Smooth muscle cell (in vitro differentiated cells): ENCODE results near the gene SEMG1. TPM values are rescaled to one million over a fixed set of nuclear protein-coding genes. Genes with fewer than 3 reads are reported as not detected.

ENCODE experiments used
- DNase-seq: peaks from one replicate; lab custom pipeline; 2025; ENCODE audit not compliant: unreplicated experiment; lab: John Stamatoyannopoulos, UW
- H2AFZ ChIP-seq: fragments of 200-600 bp; sonication (generic); 2 replicates; pipeline ENCODE4 v1.6.0; 2016; ENCODE audit warnings: antibody characterized with exemption, low read depth, mild to moderate bottlenecking
- H3F3A ChIP-seq: fragments of 200-600 bp; sonication (generic); 2 replicates; pipeline ENCODE4 v1.6.0; 2017; ENCODE audit warnings: antibody characterized with exemption, low read depth
- H3K27ac ChIP-seq: fragments of 200-600 bp; sonication (generic); 2 replicates; pipeline ENCODE4 v1.5.1; 2016; ENCODE audit warnings: low read depth, mild to moderate bottlenecking
- H3K27me3 ChIP-seq: fragments of 200-600 bp; sonication (generic); 2 replicates; pipeline ENCODE4 v1.6.1; 2016; ENCODE audit warnings: low read depth, mild to moderate bottlenecking
- H3K36me3 ChIP-seq: fragments of 200-600 bp; sonication (generic); 2 replicates; pipeline ENCODE4 v1.5.1; 2016; ENCODE audit warnings: low read depth
- H3K4me1 ChIP-seq: fragments of 200-600 bp; sonication (generic); 2 replicates; pipeline ENCODE4 v1.5.1; 2016; ENCODE audit warnings: low read depth
- H3K4me2 ChIP-seq: fragments of 200-600 bp; sonication (generic); 2 replicates; pipeline ENCODE4 v1.6.0; 2016; ENCODE audit warnings: mild to moderate bottlenecking
- H3K4me3 ChIP-seq: fragments of 200-600 bp; sonication (generic); 2 replicates; pipeline ENCODE4 v1.5.1; 2016; ENCODE audit warnings: mild to moderate bottlenecking
- H3K79me2 ChIP-seq: fragments of 200-600 bp; sonication (generic); 2 replicates; pipeline ENCODE4 v1.6.0; 2016; ENCODE audit warnings: low read depth, mild to moderate bottlenecking
- H3K9ac ChIP-seq: fragments of 200-600 bp; sonication (generic); 2 replicates; pipeline ENCODE4 v1.6.0; 2016; ENCODE audit warnings: low read depth
- H3K9me3 ChIP-seq: fragments of 200-600 bp; sonication (generic); replicated peaks from 2 replicates; pipeline ENCODE4 v1.5.1; 2016; ENCODE audit warnings: low read depth
- H4K20me1 ChIP-seq: fragments of 200-600 bp; sonication (generic); 2 replicates; pipeline ENCODE4 v1.6.0; 2016; ENCODE audit warnings: low read depth
- CTCF ChIP-seq: fragments of 200-600 bp; sonication (generic); IDR thresholded peaks from 2 replicates; pipeline ENCODE4 v1.5.1; 2017; ENCODE audit warnings: borderline replicate concordance, mild to moderate bottlenecking, antibody characterized with exemption; ENCODE audit not compliant: insufficient read depth, poor library complexity, severe bottlenecking
- WGBS: methylation state at CpG from one replicate; pipeline ENCODE4 v1.1.7; 2016; ENCODE audit warnings: low lambda C conversion rate; 5-methylcytosine and 5-hydroxymethylcytosine counted together
- polyA plus RNA-seq: library from polyadenylated mRNA; unstranded; fragments of >200 nt; fragmentation: Nextera tagmentation; extraction: Ambion mirVana; gene quantifications from 2 replicates; pipeline ENCODE4 v1.2.1, GENCODE V29; 2016
- total RNA-seq: library from RNA; depleted of rRNA; stranded (reverse); fragments of >200 nt; gene quantifications from 2 replicates; pipeline ENCODE4 v1.2.3, GENCODE V29; 2014

The SEMG1 gene
- total RNA-seq (not detected in 2 replicates), polyA plus RNA-seq (not detected in 2 replicates)

- no peaks in the 10 kb centered on the region for H3K79me2 ChIP-seq
- no peak within 1 kb of the TSS for H3K4me3 ChIP-seq
- H3K9ac ChIP-seq: no peak within 1 kb of the TSS
- H4K20me1 ChIP-seq: no peaks in the 10 kb centered on the region
- 50% methylated on average over 1 of the region's 1 CpG for WGBS
- no peak for DNase-seq
- H3K27ac ChIP-seq: no peak within 1 kb of the TSS
- H2AFZ ChIP-seq: no peak within 1 kb of the TSS
- H3K9me3 ChIP-seq: no peaks in the 10 kb centered on the region
- H3F3A ChIP-seq: no peaks in the 10 kb centered on the region
- H3K36me3 ChIP-seq: no peaks in the 10 kb centered on the region
- no peaks in the 10 kb centered on the region for H3K4me1 ChIP-seq
- H3K4me2 ChIP-seq: no peak within 1 kb of the TSS
- peaks cover 6% of the 10 kb centered on the region for H3K27me3 ChIP-seq
- no peak for TF ChIP-seq CTCF
Measured at GRCh38 chr20:45206725-45207124, at the start of gene SEMG1. SEMG1 (plus strand) TSS chr20:45207033; CDS start chr20:45207054, 21 bp downstream.

- no peak for TF ChIP-seq CTCF
- H4K20me1 ChIP-seq: no peaks in the 10 kb centered on the region
- H3F3A ChIP-seq: no peaks in the 10 kb centered on the region
- 39% methylated on average over 1 of the region's 1 CpG for WGBS
- no peaks in the 10 kb centered on the region for H3K4me1 ChIP-seq
- H2AFZ ChIP-seq: no peak overlapping the region
- no peak overlapping the region for H3K27ac ChIP-seq
- no peaks in the 10 kb centered on the region for H3K27me3 ChIP-seq
- H3K4me3 ChIP-seq: no peak overlapping the region
- H3K4me2 ChIP-seq: peak overlapping the region; percentile 36
- no peaks in the 10 kb centered on the region for H3K36me3 ChIP-seq
- H3K79me2 ChIP-seq: no peaks in the 10 kb centered on the region
- DNase-seq: no peak
- H3K9ac ChIP-seq: no peak overlapping the region
- no peaks in the 10 kb centered on the region for H3K9me3 ChIP-seq
Measured at GRCh38 chr20:45157962-45158361, 48.9 kb upstream of the SEMG1 start.

- no peaks in the 10 kb centered on the region for H3K4me1 ChIP-seq
- H3K4me2 ChIP-seq: no peak overlapping the region
- H3K9ac ChIP-seq: no peak overlapping the region
- no peaks in the 10 kb centered on the region for H3K27me3 ChIP-seq
- no peaks in the 10 kb centered on the region for H3K36me3 ChIP-seq
- H2AFZ ChIP-seq: no peak overlapping the region
- no peaks in the 10 kb centered on the region for H4K20me1 ChIP-seq
- H3F3A ChIP-seq: no peaks in the 10 kb centered on the region
- no peak overlapping the region for H3K4me3 ChIP-seq
- DNase-seq: no peak
- WGBS: 71% methylated on average over 1 of the region's 1 CpG
- H3K9me3 ChIP-seq: no peaks in the 10 kb centered on the region
- no peak for TF ChIP-seq CTCF
- no peaks in the 10 kb centered on the region for H3K79me2 ChIP-seq
- H3K27ac ChIP-seq: no peak overlapping the region
Measured at GRCh38 chr20:45163083-45163803, 43.6 kb upstream of the SEMG1 start.

- H3F3A ChIP-seq: no peaks in the 10 kb centered on the region
- 90% methylated on average over 1 of the region's 1 CpG for WGBS
Measured at GRCh38 chr20:45164906-45165305, 41.9 kb upstream of the SEMG1 start.

More at GRCh38 chr20:45164906-45165305, 41.9 kb upstream of the SEMG1 start:
- no peak overlapping the region for H3K4me3 ChIP-seq
- no peak overlapping the region for H3K27ac ChIP-seq
- H4K20me1 ChIP-seq: no peaks in the 10 kb centered on the region
- H3K27me3 ChIP-seq: no peaks in the 10 kb centered on the region
- no peaks in the 10 kb centered on the region for H3K4me1 ChIP-seq
- no peak for TF ChIP-seq CTCF
- no peak for DNase-seq
- H3K79me2 ChIP-seq: no peaks in the 10 kb centered on the region
- H3K36me3 ChIP-seq: no peaks in the 10 kb centered on the region
- peaks cover 2% of the 10 kb centered on the region for H3K9me3 ChIP-seq
- no peak overlapping the region for H3K4me2 ChIP-seq
- no peak overlapping the region for H3K9ac ChIP-seq
- H2AFZ ChIP-seq: no peak overlapping the region
